Body of pancreas (tissue), 4 donors: ENCODE data around the gene MRPS27. TPM values are rescaled to one million over a fixed set of nuclear protein-coding genes. Genes with fewer than 3 reads are reported as not detected.
"Not testable (repeated sequence)": the region's sequence is repeated elsewhere in the genome, so short reads cannot be mapped to it uniquely, and the experiment has no call there.

Experiments used
- ATAC-seq: fragments of 150-250 bp; one replicate; pipeline ENCODE4 v1.9.1; 2016
- DNase-seq, 4 donors: peaks; one replicate each; pipeline ENCODE4 v3.0.0-alpha.2; 2019
- H3K27ac ChIP-seq, 4 donors: fragments of 200-600 bp; sonication (generic); 1 replicate in 3 of 4; 2 replicates in 1 of 4; pipeline versions ENCODE4 v1.5.1 to v1.6.1; 2016 to 2019; ENCODE audit warnings: mild to moderate bottlenecking in 1 of 4, mixed read lengths in 1 of 4, moderate library complexity in 1 of 4
- H3K27me3 ChIP-seq, 2 donors: fragments of 200-600 bp; sonication (generic); one replicate each; pipeline ENCODE4 v1.6.0; 2016; ENCODE audit warnings: mild to moderate bottlenecking in 1 of 2
- H3K36me3 ChIP-seq, 2 donors: fragments of 200-600 bp; sonication (generic); replicated peaks in 1 of 2; 2 replicates each; pipeline ENCODE4 v1.5.1; 2016; ENCODE audit warnings: low read depth in 2 of 2; ENCODE audit not compliant: insufficient read depth in 1 of 2
- H3K4me1 ChIP-seq: fragments of 200-600 bp; sonication (generic); one replicate; pipeline ENCODE4 v1.6.0; 2016
- H3K4me3 ChIP-seq, 2 donors: fragments of 200-600 bp; sonication (generic); 1 replicate in 1 of 2; 2 replicates in 1 of 2; pipeline ENCODE4 v1.5.1; 2016 to 2019
- H3K9me3 ChIP-seq, 3 donors: fragments of 200-600 bp; sonication (generic); 1 replicate in 2 of 3; 2 replicates in 1 of 3; pipeline ENCODE4 v1.5.1; 2016
- CTCF ChIP-seq, 7 experiments: fragments of 450-650 bp in 4 of 7; fragments of 200-600 bp in 3 of 7; sonication (generic) in 3 of 7; IDR thresholded peaks; one replicate each; pipeline ENCODE4 v1.5.1; 2016 to 2019; ENCODE audit warnings: antibody characterized with exemption in 7 of 7
- POLR2A ChIP-seq, 3 donors: fragments of 450-650 bp; IDR thresholded peaks; one replicate each; pipeline ENCODE4 v1.6.1; 2016; ENCODE audit warnings: antibody characterized with exemption in 3 of 3, mild to moderate bottlenecking in 2 of 3
- WGBS, 2 donors: methylation state at CpG; one replicate each; pipeline ENCODE4 v1.1.5; 2017; 5-methylcytosine and 5-hydroxymethylcytosine counted together
- intact Hi-C: fragments of 100-400 bp; cut with DNase I; formaldehyde crosslinking; loops from one replicate; pipeline ENCODE4 v1.15.1; 2023
- microRNA-seq, 2 donors: library from miRNA; unstranded; fragments of <30 nt; microRNA quantifications; one replicate each; pipeline ENCODE4, GENCODE V29; 2016; ENCODE audit warnings: borderline number of aligned reads in 2 of 2, borderline replicate concordance in 2 of 2
- small RNA-seq: library from RNA; depleted of rRNA; stranded (forward); fragments of <200 nt; gene quantifications from one replicate; pipeline ENCODE3, GENCODE V24; 2016
- total RNA-seq, 2 donors: library from RNA; depleted of rRNA; stranded (reverse); fragments of >200 nt; gene quantifications; one replicate each; pipeline ENCODE4 v1.1.0, GENCODE V29; 2016

The MRPS27 gene
- total RNA-seq, 2 donors from 2014 or later: 25.4 to 52.7 TPM

DNA sequence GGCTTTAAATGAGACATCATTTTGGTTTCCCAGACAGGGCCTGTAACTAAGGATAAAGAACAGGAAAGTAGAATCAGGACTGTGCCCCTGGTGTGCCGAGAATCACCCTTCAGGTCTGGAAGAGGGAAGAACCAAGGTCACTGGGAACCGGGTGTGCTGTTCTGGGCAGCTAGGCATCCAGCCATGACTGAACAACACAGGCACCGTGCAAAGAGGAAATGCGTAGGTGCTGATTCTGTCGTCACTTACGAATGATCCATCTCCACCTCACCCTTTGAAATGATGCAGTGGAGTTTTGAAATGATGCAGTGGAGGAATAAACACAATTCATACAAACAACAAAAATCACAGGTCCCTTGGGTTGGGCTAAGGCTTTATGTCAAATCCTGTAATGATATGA, 148.4 kb downstream of the MRPS27 start:
- intact Hi-C loops: no loop called here
- H3K27ac ChIP-seq: no peak overlapping the region
- no peaks in the 10 kb centered on the region for H3K9me3 ChIP-seq
- no peak overlapping the region for H3K4me3 ChIP-seq
- H3K27me3 ChIP-seq: no peaks in the 10 kb centered on the region
- 67 to 74% methylated on average over 6 of the region's 6 CpGs for WGBS, 2 donors
- H3K36me3 ChIP-seq: no peaks in the 10 kb centered on the region
- TF ChIP-seq POLR2A (IDR thresholded peaks at IDR 0.05) (no peak), CTCF (IDR thresholded peaks at IDR 0.05) (no peak)
- ATAC-seq (no peak), DNase-seq (no peak)
- no peaks in the 10 kb centered on the region for H3K4me1 ChIP-seq

GRCh38 chr5:72171181-72171580, 148.9 kb downstream of the MRPS27 start:
- H3K4me1 ChIP-seq, H3K36me3 ChIP-seq, H3K27ac ChIP-seq, DNase-seq, H3K9me3 ChIP-seq, ATAC-seq, intact Hi-C loops, H3K4me3 ChIP-seq, H3K27me3 ChIP-seq: not testable (repeated sequence)
- WGBS, 2 donors: 87% methylated on average over 3 of the region's 3 CpGs

DNA sequence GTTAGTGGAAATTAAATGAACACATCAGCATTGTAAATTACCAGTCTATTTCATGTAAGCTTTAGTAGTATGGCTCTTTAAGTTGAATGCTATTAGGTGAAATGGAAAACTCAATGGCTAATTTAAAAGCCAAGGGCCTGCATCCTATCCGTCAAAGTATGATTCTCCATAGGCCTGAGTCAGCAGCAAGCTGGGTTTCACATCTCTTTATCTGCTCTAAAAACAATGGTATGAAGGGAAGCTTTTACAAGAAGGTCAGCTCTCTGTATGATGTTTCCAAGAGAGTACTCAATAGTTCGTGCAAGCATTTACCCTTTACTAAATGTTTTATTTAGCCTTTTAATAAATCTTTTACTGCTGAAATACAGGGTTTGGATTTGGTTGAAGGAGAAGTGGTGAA, 149.9 kb downstream of the MRPS27 start:
- ATAC-seq: no peak
- Histone ChIP-seq H3K27ac (no peak overlapping the region), H3K4me1 (no peaks in the 10 kb centered on the region), H3K27me3 (no peaks in the 10 kb centered on the region), H3K36me3 (no peaks in the 10 kb centered on the region), H3K9me3 (no peaks in the 10 kb centered on the region), H3K4me3 (no peak overlapping the region)
- DNase-seq: no peak
- 67 to 77% methylated on average over 2 of the region's 2 CpGs for WGBS, 2 donors
- intact Hi-C loops: no loop called here
- TF ChIP-seq CTCF (IDR thresholded peaks at IDR 0.05) (no peak), POLR2A (IDR thresholded peaks at IDR 0.05) (no peak)

Small RNA genes lying within 50 kb of the gene (microRNA-seq; reads per million reads assigned to microRNA genes)
- 0 reads per million in 2 donors for gene MIR4803

Small RNA genes lying within 50 kb of the gene (small RNA-seq; reads per million reads assigned to genes)
- not detected for gene MIR4803
- gene RN7SL153P: not detected

Other genes with a start within 250 kb of the MRPS27 start
- 10 to 100 TPM; 30.4 to 69.9 TPM for gene MAP1B, start 212.8 kb downstream of the MRPS27 start, total RNA-seq
- 1 to 10 TPM; 2.6 to 3.9 TPM for gene PTCD2, start 133 bp upstream of the MRPS27 start, total RNA-seq
- 1 to 10 TPM in 1 of 2 donors, under 1 TPM in 1; under 0.01 to 1.8 TPM for gene ZNF366, start 187.2 kb upstream of the MRPS27 start, total RNA-seq